Measurements from ENCODE around the gene PALD1.
"Not testable (repeated sequence)": the region's sequence is repeated elsewhere in the genome, so short reads cannot be mapped to it uniquely, and the experiment has no call there.

PALD1 gene

GRCh38 chr10:70481105-70481504 is 2.5 kb downstream of the PALD1 start:
- DNase-seq (ENCODE audit: low read depth), result no peak
- no peak for TF ChIP-seq CTCF (IDR thresholded peaks at IDR 0.05; ENCODE audit: low read depth, low read length, missing control alignments)
- in situ Hi-C loops (cut with HindIII; ENCODE audit: low sequenced_read_pairs), result no loop called here
- no peak overlapping the region for H3K4me3 ChIP-seq (ENCODE audit: low read depth, low read length)

DNA sequence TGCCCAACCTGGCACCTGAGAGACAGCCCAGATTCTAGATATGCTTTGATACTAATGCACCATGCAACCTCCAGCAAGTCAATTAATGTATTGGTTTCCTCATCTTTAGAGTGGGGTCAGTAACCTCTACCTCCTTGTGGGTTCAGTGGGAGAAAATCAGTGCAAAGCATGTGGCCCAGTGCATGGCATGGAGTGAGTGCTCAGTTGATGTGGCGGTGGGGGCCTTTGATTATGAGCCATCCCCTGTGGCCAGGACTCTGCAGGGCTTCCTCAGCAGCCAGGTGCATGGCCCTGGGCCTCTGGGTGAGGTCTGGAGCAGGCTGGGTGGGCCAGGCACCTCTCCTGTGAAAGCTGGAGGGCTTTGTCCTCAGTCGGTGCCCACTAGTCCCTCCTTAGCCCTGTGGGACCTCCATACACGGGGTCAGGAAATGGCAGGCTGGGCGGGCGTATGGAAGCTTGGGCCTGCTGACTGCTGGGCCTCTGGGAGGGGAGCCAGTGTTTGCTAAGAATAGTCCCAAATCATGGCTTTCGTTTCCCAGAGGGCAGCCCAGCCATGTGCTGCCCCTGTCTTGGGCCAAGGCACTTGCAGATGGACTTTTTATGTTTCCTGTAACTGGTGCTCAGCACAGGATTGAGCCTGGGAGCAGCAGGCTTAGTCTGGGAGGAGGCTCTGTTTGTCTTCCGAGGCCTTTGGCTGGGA is 3.4 kb downstream of the PALD1 start:
- no peak for DNase-seq (ENCODE audit: low read depth)
- no peak overlapping the region for H3K4me3 ChIP-seq (ENCODE audit: low read depth, low read length)
- in situ Hi-C loops (cut with HindIII; ENCODE audit: low sequenced_read_pairs), result no loop called here
- TF ChIP-seq CTCF (IDR thresholded peaks at IDR 0.05; ENCODE audit: low read depth, low read length, missing control alignments), result no peak

- DNase-seq (ENCODE audit: low read depth), result no peak
- no peak for TF ChIP-seq CTCF (IDR thresholded peaks at IDR 0.05; ENCODE audit: low read depth, low read length, missing control alignments)
- in situ Hi-C loops (cut with HindIII; ENCODE audit: low sequenced_read_pairs), result no loop called here
- H3K4me3 ChIP-seq (ENCODE audit: low read depth, low read length), result no peak overlapping the region
These were observed 4.6 kb downstream of the PALD1 start for GRCh38 chr10:70482982-70483760.

GRCh38 chr10:70483872-70484271 is 5.3 kb downstream of the PALD1 start:
- H3K4me3 ChIP-seq (ENCODE audit: low read depth, low read length); in situ Hi-C loops (cut with HindIII; ENCODE audit: low sequenced_read_pairs); DNase-seq (ENCODE audit: low read depth): not testable (repeated sequence)

DNA sequence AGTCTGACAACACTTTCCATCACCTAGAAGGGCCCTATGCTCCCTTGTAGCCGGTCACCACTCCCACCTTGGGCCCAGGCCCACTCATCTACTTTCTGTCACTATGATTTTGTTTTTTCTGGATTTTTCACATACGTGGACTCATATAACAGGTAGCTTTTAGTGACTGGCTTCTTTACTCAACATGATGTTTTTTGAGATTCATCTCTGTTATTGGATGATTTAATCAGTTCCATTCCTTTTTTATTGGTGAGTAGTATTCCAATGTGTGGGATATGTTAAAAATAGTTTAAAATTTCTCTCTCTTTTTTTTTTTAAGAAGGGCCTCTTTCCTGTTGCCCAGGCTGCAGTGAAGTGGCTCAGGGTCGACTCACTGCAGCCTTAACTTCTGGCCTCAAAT is 9.3 kb downstream of the PALD1 start:
- no peak for DNase-seq (ENCODE audit: low read depth)
- no peak for TF ChIP-seq CTCF (IDR thresholded peaks at IDR 0.05; ENCODE audit: low read depth, low read length, missing control alignments)
- H3K4me3 ChIP-seq (ENCODE audit: low read depth, low read length), result no peak overlapping the region
- in situ Hi-C loops (cut with HindIII; ENCODE audit: low sequenced_read_pairs), result no loop called here

- H3K4me3 ChIP-seq (ENCODE audit: low read depth, low read length), result no peak overlapping the region
- no peak for TF ChIP-seq CTCF (IDR thresholded peaks at IDR 0.05; ENCODE audit: low read depth, low read length, missing control alignments)
- no peak for DNase-seq (ENCODE audit: low read depth)
- in situ Hi-C loops (cut with HindIII; ENCODE audit: low sequenced_read_pairs), result no loop called here
These were observed 11.6 kb downstream of the PALD1 start for GRCh38 chr10:70490142-70490541.

DNA sequence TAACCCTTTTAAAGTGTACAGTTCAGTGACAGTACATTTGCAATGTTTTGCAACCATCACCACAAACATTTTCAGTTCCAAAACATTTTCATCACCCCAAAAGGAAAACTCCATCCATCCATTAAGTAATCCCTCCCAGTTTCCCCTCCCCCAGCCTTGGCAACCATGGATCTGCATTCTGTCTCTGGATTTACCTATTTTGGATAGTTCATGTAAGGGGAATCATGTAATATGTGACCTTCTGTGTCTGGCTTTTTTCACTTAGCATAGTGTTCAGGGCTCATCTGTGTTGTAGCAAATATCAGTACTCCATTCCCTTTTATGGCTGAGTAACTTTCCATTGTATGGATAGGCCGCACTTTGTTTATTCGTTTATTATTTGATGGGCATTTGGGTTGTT is 13.0 kb downstream of the PALD1 start:
- in situ Hi-C loops (cut with HindIII; ENCODE audit: low sequenced_read_pairs), result no loop called here
- TF ChIP-seq CTCF (IDR thresholded peaks at IDR 0.05; ENCODE audit: low read depth, low read length, missing control alignments), result no peak
- H3K4me3 ChIP-seq (ENCODE audit: low read depth, low read length), result no peak overlapping the region
- no peak for DNase-seq (ENCODE audit: low read depth)

Data from astrocyte of the cerebellum (primary cell).